Stimulated activated CD4-positive, alpha-beta T cell treated with anti-CD3 and anti-CD28 coated beads, TNF-alpha, amount 100 ng/mL, for 24 hours (primary cell): ENCODE measurements around the gene GNB5.
"Not testable (repeated sequence)": the region's sequence is repeated elsewhere in the genome, so short reads cannot be mapped to it uniquely, and the experiment has no call there.

Source experiments
- DNase-seq, 3 experiments: peaks; one replicate each; pipeline ENCODE4 v3.0.0-alpha.2; 2020; ENCODE audit warnings: low read depth in 3 of 3

GNB5 gene

DNA sequence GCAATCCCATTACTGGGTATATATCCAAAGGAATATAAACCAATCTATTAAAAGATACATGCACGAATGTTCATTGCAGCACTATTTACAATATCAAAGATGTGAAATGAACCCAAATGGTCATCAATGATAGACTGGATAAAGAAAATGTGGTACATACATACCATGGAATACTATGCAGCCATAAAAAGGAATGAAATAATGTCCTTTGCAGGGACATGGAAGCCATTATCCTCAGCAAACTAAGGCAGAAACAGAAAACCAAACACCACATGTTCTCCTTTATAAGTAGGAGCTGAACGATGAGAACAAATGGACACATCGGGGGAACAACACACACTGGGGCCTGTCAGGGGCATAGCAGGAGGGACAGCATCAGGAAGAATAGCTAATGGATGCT, 21.0 kb downstream of the GNB5 start:
- not testable (repeated sequence) for DNase-seq

DNA sequence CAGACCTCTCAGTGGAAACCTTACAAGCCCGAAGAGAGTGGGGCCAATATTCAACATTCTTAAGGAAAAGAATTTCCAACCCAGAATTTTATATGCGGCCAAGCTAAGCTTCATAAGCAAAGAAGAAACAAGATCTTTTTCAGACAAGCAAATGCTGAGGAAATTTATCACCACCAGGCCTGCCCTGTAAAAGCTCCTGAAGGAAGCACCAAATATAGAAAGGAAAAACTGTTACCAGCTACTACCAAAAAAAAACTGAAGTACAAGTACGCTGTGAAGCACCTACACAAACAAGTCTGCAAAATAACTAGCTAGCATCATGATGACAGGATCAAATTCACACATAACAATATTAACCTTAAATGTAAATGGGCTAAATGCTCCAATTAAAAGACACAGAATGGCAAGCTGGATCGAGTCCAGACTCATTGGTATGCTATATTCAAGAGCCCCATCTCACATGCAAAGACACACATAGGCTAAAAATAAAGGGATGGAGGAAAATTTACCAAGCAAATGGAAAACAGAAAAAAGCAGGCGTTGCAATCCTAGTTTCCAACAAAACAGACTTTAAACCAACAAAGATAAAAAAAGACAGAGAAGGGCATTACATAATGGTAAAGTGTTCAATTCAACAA, 25.6 kb downstream of the GNB5 start:
- not testable (repeated sequence) for DNase-seq

DNA sequence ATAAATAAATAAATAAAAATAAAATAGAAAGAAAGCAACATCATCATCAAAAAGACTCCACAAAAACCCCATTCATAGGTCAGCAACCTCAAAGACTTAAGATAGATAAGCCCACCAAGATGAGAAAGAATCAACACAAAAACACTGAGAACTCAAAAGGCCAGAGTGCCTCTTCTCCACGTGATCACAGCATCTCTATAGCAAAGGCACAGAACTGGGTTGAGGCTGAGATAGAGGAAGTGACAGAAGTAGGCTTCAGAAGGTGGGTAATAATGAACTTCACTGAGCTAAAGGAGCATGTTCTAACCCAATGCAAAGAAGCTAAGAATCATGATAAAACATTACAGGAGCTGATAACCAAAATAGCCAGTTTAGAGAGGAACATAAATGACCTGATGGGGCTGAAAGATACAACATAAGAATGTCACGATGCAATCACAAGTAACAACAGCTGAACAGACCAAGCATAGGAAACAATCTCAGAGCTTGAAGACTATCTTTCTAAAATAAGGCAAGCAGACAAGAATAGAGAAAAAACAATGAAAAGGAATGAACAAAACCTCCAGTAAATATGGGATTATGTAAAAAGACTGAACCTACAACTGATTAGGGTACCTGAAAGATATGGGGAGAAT, 26.4 kb downstream of the GNB5 start:
- no peak for DNase-seq

DNA sequence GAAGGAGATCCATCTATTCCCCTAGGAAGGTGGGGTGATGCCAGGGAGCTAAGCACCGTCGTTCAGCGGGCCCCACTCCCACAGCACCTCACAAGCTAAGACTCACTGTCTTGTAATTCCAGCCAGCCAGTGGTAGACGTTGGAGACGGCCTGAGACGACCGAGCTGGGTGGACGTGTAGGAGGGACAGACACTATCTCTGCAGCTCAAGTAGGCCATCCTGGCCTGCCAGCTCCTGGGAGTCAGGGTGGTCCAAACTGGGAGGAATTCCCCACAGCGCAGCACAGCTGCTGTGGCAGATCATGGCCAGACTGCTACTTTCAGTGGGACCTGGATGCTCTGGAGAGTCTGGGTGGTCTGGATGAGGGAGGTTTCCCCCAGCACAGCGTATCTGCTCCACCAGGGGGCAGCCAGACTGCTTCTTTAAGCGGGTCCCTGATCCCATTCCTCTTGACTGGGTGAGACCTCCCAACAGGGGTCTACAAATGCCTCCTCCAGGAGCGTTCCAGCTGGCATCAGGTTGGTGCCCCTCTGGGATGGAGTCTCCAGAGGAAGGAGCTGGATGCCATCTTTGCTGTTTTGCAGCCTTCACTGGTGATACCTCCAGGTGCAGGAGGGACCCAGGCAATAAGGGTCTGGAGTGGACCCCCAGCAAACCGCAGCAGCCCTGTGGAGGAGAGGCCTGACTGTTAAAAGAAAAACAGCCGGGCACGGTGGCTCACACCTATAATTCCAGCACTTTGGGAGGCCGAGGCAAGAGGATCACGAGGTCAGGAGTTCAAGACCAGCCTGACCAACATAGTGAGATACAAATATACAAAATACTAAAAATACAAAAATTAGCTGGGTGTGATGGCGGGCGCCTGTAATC, 27.6 kb downstream of the GNB5 start:
- DNase-seq: no peak

DNA sequence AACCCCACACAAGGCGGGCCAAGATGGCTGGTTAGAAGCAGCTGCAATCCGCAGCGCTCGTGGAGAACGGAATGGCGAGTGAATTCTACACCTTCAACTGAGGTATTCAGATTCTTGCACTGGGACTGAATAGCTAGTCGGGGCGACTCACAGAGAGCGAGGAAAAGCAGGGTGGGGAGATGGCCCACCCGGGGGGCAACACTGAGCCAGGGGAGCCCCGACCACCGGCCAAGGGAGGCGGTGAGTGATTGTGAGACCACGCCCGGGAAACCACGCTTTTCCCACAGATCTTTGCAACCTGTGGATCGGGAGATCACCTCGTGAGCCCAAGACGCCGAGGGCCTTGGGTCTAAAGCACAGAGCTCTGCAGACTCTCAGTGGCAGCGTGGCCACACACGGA, 28.3 kb downstream of the GNB5 start:
- DNase-seq: no peak

DNA sequence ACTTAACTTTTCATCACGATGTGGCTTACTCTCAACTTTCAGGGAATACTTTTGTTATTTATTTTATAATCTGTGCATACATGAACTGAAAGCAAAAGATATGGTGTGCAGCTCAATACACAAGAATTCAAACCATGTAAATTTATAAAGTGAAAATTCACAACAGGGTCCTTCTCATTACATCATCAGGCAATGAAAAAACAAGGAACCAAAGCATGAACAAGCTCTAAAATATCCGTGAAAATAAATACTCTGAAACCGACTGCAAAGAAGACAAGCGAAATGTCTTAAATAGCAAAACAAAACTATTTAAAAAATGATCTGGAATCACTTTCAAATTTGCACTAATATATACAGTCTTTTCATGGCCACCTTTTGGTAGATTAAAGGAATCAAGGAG, 28.9 kb downstream of the GNB5 start:
- no peak for DNase-seq

DNA sequence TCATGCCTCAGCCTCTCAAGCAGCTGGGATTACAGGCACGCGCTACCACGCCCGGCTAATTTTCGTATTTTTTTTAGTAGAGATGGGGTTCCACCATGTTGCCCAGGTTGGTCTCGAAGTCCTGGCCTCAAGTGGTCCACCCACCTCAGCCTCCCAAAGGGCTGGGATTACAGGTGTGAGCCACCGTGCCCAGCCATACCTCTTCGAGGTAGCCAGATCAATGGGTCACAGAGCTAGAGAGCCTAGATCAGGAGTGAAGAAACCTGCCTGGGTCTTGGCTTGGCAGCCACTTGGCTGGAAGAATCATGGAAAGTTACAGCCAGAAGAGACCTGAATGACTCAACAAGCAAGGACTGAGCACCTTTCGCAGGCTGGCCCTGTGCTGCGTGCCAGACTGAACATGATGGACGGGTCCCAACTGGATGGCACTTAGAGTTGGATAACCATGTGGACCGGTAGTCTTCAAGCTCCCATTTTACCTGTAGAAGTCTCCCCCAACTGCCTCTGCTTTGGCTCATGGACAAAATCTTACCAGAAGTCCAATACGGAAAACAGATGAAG, 29.7 kb downstream of the GNB5 start:
- DNase-seq: no peak

DNA sequence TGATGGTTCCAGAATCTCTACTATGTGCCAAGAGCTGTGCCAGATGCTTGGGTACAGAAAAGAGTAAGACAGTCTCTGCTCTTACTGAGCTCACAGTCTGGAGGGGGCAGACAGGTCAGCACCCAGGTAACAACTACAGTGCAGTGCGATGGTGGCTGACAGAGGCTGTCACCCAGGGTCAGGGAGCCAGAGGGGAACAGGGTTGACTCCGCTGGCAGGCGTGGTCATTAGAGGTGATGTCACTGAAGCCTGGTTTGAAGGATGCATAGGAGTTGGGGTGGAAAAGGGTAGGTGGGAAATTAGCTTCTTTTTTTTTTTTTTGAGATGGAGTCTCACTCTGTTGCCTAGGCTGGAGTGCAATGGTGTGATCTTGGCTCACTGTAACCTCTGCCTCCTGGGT, 31.5 kb downstream of the GNB5 start:
- no peak for DNase-seq

DNA sequence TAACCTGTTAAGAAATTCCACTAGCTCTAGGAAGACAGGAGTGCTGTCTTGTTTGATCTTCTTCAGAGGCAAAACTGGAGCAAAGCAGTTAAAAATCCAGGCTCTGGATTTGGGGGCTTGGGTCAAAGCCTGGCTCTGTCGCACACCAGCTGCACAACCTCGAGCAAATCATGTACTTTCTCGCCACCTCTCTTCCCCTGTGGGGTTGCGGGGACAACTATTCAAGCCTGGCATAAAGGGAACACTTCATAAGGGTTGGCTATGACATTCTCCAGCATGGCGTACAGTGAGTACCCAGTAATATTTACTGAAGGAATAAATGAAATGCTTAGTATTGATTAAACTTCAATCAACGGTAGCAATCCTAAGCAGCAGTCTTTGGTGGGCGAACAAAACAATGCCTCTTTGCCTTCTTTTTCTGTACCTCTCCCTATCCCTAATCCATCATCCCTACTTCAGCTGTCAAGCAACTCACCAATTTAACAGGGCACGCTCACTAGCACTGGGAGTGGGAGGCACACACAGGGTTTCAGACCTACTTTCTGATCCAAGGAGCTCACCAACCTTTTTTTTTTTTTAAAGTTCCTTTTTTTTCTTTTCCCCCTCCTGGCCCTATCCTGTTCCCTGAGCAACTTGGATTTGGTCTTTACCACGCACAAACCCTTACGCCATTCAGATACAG, 33.0 kb downstream of the GNB5 start:
- no peak for DNase-seq

DNA sequence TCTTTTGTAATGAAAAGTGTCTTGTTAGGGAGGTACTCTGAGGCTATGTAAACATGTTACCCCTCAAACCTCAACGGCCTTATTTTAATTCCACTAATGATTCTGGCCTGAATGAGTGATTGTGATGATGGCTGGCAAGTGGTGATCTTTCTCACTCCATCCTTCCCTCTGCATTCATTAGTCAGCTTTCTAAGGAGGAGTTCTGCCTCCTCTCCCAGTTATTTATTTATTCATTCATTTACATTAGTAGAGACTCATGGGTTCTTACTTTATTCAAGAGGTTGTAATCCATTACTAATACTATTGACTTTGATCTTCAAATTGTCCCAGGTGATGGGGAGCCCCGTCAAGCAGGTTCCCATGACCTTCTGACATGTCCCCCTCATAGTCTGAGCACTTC, 35.3 kb downstream of the GNB5 start:
- no peak for DNase-seq

DNA sequence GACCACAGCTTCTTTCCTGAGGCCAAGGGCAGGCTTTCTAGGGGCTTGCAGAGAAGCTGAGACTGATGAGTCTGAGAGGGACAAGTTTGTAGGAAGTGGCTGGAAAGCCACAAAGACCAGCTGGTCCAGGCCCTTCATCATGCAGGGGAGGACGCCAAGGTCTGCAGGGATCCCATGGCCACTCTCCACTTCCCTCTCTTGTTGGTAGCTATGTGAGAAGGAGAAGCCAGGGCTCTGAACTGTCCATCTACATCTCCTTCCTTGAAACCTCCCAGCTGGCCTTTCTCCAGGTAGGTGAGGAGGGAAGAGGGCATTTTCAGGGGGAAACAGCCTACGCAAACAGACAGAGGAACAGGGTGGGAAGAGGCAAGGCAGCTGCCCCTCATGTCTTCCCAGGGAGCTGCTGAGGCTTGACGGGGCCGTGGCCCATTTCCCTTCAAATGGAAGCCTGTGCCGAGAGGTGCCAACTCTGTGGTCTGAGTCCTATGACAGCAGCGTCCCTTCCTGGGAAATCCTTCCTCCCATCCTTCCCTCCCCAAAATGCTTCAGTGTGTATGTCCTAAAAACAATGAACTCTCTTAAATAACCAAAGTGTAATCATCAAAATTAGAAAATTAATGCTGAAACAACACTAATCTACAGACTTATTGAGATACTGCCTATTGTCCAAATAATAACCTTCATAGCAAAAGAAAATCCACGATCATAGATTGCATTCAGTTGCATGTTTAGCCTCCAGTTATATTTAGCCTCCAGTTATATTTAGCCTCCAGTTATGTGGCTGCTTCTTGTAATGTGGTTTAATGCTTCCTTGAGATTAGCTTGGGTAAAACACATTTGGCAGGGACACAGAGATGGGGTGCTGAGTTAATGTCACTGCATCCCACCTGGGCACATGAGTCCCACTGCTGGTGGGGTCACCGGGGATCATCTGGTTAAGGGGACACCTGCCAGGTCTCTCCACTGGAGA, 36.0 kb downstream of the GNB5 start:
- DNase-seq: no peak

DNA sequence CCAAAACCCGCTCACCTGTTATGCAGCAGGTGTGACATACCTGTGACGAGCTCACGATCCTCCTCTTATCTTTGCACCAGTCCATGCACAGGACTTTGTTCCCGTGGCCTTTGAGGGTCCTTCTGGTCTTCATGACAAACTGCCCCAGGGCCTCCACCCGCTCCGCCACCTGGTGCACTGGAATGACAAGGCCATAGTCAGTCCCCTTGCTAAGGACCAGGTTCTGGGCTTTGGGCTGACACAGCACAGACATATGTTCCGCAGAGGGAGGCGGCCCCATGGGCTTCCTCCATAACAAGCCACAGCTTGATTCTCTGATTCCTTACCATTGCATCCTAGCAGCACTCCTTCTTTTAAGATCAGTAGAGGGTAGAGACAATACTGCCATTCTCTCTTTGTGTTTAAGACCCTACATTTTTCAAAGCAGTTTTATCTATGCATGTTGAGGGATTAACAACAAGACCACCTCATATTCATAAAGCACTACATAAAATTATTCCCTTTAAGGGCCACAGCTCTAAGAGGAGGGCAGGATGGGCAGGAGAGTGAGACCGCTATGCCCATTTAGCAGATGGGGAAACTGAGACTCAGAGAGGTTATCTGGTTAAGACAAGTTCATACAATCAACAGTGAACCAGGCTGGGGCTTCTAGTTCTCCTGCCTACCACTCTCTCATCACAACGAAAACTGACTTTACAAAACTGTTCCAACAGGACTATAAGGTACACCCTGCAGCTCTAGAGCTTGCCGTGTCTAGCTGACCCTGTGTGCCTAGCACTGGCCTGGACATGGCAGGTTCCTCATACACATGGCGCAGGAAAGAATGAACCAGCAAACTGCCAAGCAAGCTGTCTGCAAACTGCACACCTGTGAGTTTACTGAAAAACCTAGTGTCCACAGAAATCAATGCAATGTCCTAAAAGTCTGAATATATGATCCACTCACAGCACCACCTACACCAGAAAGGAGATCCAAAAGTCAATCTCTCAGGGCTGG, 37.0 kb downstream of the GNB5 start:
- DNase-seq: no peak

DNA sequence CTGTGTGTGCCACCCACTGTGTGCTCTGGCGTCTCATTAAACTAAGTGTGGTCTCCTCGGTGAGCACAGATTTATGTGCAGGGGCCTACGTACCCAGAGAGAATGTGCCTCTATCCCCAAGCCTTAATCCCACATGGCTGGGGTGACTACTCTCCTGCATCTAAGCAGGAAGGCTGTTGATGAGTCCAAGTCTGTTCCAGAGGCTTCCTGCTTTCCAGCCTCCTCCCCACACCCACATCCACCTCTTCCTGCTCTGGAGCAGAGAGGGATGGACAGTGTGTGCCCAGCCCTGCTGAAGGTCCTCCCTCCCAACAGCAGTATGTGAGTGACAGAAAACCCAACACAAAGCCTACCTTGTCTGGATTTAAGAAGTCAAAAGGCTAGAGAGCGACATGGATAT, 39.8 kb downstream of the GNB5 start:
- DNase-seq: no peak

DNA sequence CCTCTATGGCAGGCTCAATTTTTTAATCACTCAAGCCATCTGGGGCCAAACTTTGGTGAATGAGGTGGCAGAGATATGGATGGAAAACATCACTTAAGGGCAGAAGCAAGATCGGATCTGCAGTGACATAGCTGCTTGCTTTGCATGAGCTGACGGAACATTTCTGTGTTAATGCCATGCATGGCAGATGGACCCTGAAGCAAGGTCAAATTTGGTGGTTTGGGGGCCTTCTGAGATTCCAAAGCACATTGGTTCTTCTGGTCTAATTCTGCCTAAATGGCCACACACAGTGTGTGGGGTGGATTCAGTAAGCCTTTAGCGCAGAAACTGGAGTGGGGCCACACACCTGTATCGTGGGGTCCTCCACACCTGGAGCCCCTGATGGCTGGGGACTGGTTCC, 40.3 kb downstream of the GNB5 start:
- DNase-seq: no peak

DNA sequence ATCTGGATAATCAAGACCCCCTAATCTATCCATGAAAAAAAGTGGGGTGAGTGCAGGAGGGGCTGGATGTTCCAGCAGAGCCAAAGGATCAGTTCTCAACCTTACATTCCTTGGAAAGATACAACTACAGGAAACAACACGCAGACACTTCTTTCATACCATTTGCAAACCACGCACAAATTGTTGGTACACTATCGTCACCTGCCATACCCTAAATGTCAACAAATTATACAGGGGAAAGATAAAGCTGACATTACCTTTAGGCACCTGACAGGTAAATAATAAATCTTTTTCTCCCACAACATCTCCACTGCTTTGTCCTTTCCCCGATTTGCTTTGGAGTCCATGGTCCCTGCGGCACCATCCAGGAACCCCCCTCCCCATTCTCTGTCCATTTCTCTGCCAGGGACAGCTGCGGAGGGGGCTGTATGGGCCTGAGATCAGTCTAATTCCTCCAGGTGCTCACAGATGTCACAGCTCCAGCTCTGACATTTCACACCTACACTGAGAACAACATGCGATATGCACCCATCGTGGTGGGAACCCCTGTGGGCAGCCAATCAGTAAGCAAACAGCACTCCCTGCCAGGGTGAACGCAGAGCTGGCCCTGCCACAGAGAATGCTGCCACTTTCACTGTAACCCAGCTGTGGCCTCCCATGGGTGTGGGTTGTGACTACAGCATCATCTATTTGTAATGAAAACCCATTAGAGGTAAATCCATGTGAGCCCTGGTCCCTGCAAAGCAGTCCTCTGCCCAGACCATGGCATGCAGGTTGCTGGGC, 41.0 kb downstream of the GNB5 start:
- no peak for DNase-seq

DNA sequence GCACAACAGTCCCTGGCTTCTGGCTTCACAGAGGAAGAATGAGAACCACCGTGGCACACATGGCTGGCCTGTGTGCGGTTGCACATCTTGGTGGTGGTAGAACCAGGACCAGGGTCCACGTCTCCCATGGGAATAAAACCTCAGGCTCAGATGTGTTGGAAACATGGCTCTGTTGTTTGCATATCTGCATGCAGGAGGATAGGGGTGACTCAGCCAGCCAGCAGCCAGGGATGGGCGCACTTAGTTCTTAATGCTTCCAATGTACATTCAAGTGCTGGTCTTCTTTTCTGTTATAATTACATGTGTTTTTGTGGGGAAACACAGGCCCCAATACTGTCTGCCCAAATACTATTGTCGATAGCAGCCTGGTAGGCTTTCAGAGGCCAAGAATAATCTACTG, 42.8 kb downstream of the GNB5 start:
- DNase-seq: no peak

DNA sequence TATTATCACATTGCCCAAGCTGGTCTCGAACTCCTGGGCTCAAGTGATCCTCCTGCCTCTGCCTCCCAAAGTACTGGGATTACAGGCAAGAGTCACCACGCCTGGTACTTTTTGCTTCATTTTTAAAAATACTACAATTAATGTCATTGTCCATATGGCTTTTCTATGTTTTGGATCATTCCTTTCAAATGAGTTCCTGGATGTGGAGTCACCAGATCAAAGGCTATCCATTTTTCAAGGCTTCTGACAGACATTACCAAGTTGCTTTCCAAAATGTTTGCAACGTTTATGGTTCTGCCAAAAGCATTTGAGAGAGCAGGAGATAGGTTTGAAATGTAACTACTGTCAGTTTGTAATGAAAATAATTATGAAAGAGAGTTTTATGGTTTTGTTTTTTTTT, 44.4 kb downstream of the GNB5 start:
- DNase-seq: no peak

DNA sequence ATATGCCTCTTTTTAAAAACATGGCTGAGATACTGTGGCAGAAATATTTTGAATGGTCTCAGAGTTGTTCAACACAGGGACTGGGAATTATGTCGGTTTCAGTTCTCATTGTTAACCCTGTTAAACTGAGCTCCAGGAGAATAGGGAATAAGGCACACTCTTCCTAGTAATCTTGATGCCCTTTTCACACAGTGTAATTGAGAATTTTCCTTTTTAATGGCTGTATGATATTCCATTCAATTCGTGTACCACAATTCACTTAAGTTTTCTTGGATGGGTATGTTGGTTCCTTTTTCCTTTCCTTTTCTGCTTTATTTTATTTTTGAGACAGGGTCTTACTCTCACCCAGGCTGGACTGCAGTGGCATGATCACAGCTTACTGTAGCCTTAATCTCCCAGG, 44.9 kb downstream of the GNB5 start:
- DNase-seq: no peak

DNA sequence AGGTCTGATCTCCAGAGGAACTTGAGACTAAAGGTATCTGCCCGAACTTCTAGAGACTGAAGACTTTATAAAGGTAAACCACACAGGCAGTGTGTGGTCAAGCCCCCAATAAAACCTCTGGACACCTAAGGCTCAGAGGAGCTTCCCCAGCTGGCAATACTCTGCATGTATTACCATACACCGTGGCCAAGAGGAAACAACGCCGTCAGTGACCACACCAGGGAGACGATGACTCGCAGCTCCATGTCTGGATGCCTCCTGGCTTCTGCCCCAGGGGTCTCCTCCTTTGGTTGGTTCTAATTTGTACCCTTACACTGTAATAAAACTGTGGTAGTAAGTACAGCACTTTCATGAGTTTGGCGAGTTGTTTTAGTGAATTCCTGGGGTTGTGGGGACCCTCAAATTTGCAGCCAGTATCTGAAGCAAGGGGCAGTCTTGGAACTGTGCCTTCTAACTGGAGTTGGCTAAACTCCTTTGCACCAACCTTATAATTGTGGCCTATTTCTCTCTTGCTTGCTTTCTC, 46.5 kb downstream of the GNB5 start:
- DNase-seq: no peak
